Suprapubic skin (tissue), 4 donors: ENCODE results near the gene CPEB2. TPM values are rescaled to one million over a fixed set of nuclear protein-coding genes. Genes with fewer than 3 reads are reported as not detected.
A peak's percentile ranks its signal among the peaks of the same experiment; 100 is the strongest.

Source experiments
- DNase-seq, 2 donors: peaks; one replicate each; pipeline ENCODE4 v3.0.0-alpha.2; 2019; ENCODE audit warnings: low spot score in 2 of 2
- H3K27ac ChIP-seq: fragments of 200-600 bp; sonication (generic); one replicate; pipeline ENCODE4 v1.5.1; 2019
- H3K27me3 ChIP-seq: fragments of 200-600 bp; sonication (generic); one replicate; pipeline ENCODE4 v1.5.1; 2019
- H3K36me3 ChIP-seq: fragments of 200-600 bp; sonication (generic); one replicate; pipeline ENCODE4 v1.5.1; 2019
- H3K4me1 ChIP-seq: fragments of 200-600 bp; sonication (generic); one replicate; pipeline ENCODE4 v1.5.1; 2019
- H3K4me3 ChIP-seq: fragments of 200-600 bp; sonication (generic); one replicate; pipeline ENCODE4 v1.5.1; 2019; ENCODE audit warnings: mild to moderate bottlenecking
- H3K9me3 ChIP-seq: fragments of 200-600 bp; sonication (generic); one replicate; pipeline ENCODE4 v1.5.1; 2019
- EP300 ChIP-seq: sonication (generic); formaldehyde crosslinking; IDR thresholded peaks from one replicate; pipeline ENCODE4 v1.6.1; 2017; ENCODE audit warnings: antibody characterized with exemption
- POLR2A ChIP-seq, 2 donors: fragments of 450-650 bp; IDR thresholded peaks; one replicate each; pipeline ENCODE4 v1.6.1; 2017; ENCODE audit warnings: antibody characterized with exemption in 2 of 2, mild to moderate bottlenecking in 2 of 2, moderate library complexity in 2 of 2
- POLR2AphosphoS5 ChIP-seq, 3 donors: sonication (generic); formaldehyde crosslinking; IDR thresholded peaks; one replicate each; pipeline ENCODE4 v1.6.1; 2017; ENCODE audit warnings: antibody characterized with exemption in 3 of 3
- WGBS: methylation state at CpG from one replicate; pipeline ENCODE4 v1.1.5; 2018; 5-methylcytosine and 5-hydroxymethylcytosine counted together
- total RNA-seq, 4 donors: library from RNA; depleted of rRNA; stranded (reverse); fragments of >200 nt; gene quantifications; one replicate each; pipeline ENCODE4 v1.1.0, GENCODE V29; 2016
- TF ChIP-seq, protein P1 (sequence below), 2 donors: fragments of 200-600 bp in 1 of 2; fragments of 450-650 bp in 1 of 2; sonication (generic) in 1 of 2; IDR thresholded peaks; one replicate each; pipeline ENCODE4 v1.5.1; 2016 to 2019; ENCODE audit warnings: antibody characterized with exemption in 2 of 2, mild to moderate bottlenecking in 1 of 2, moderate library complexity in 1 of 2

The CPEB2 gene
- total RNA-seq: 10 to 100 TPM; 43.6 to 70.1 (median 49.8) TPM

DNA sequence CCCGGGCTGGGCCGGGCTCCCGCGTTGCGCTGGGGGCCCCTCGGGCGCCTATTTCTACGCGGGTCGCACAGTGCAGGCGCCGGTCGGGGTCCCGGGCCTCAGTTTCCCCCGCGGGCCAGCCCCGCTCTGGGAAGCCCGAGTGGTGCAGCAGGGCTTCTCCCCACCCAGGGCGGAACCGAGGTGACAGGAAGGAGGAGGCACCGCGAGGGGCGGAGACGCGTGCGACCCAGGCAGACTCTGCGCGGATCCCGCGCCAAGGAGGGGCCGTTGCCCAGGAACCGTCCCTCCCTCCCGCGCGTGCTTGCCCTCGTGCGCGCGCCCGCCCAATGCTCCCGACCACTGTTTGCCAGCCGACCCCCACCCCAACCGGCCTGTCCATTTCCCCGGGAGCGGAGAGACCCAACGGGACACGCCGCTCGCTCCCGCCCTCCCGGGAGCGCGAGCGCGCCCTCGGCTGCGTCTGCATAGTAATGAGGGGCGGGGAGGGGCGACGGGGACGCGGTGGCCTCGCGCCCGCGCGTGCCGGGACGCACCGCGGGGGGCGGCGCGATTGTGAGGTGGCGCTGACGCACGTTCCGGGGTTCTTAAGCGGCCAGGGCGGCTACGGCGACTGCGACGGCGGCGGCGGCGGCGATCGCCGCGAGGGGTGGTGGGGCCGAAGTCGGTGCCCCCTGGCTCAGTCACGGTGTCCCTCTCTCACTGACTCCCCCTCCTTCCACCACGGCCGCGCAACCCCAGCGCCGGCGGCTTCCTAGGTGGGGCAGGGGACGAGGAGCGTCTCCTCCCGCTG lies at the start of gene CPEB2:
TSS of gene CPEB2 (plus strand) at position 613 of the 790 bp plus-strand sequence. CDS start 193 bp downstream, outside the sequence.
- WGBS: 0% methylated on average over 1 of the region's 104 CpGs
- TF ChIP-seq, protein P1, sequence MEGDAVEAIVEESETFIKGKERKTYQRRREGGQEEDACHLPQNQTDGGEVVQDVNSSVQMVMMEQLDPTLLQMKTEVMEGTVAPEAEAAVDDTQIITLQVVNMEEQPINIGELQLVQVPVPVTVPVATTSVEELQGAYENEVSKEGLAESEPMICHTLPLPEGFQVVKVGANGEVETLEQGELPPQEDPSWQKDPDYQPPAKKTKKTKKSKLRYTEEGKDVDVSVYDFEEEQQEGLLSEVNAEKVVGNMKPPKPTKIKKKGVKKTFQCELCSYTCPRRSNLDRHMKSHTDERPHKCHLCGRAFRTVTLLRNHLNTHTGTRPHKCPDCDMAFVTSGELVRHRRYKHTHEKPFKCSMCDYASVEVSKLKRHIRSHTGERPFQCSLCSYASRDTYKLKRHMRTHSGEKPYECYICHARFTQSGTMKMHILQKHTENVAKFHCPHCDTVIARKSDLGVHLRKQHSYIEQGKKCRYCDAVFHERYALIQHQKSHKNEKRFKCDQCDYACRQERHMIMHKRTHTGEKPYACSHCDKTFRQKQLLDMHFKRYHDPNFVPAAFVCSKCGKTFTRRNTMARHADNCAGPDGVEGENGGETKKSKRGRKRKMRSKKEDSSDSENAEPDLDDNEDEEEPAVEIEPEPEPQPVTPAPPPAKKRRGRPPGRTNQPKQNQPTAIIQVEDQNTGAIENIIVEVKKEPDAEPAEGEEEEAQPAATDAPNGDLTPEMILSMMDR (IDR thresholded peaks at IDR 0.05): no peak
- TF ChIP-seq POLR2A (IDR thresholded peaks at IDR 0.05) (peak; percentile 96 to 98), POLR2AphosphoS5 (IDR thresholded peaks at IDR 0.05) (peak; percentile 64 to 90 (median 79)), EP300 (peak; percentile 59)
- no peaks in the 10 kb centered on the region for H3K36me3 ChIP-seq

DNA sequence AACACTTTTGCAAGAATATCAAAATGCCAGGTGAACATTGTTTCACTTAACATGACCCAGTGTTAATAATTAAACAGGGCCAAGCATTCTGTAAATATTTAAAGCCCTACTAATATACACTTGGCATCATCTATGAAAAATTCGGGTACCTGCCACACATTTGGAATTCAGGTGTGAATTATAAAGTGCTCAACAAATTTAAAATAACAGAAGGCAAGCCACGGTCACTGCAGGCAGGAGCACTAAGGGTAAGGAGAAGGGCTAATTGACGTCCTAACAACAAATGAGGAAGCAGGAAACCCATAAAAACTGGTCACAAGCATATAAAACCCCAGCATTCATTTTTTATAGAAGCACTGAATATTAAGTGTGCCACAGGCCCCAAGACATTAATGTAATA lies 43.8 kb upstream of the CPEB2 start:
- no peaks in the 10 kb centered on the region for H3K27me3 ChIP-seq
- no peaks in the 10 kb centered on the region for H3K4me1 ChIP-seq
- DNase-seq: no peak
- no peak overlapping the region for H3K27ac ChIP-seq
- WGBS: 56% methylated on average over 3 of the region's 3 CpGs
- H3K9me3 ChIP-seq: no peaks in the 10 kb centered on the region
- TF ChIP-seq POLR2AphosphoS5 (IDR thresholded peaks at IDR 0.05): no peak
- TF ChIP-seq POLR2A (IDR thresholded peaks at IDR 0.05): no peak
- TF ChIP-seq, protein P1 (IDR thresholded peaks at IDR 0.05): no peak
- TF ChIP-seq EP300: no peak
- H3K4me3 ChIP-seq: no peak overlapping the region
- H3K36me3 ChIP-seq: no peaks in the 10 kb centered on the region

More for the DNA sequence above, at the start of gene CPEB2:
- Histone ChIP-seq H3K9me3 (no peaks in the 10 kb centered on the region), H3K27me3 (no peaks in the 10 kb centered on the region), H3K27ac (peak within 1 kb of the TSS; percentile 99), H3K4me3 (peak within 1 kb of the TSS; percentile 100), H3K4me1 (peaks cover 22% of the 10 kb centered on the region)
- DNase-seq: peak; percentile 96 to 97

DNA sequence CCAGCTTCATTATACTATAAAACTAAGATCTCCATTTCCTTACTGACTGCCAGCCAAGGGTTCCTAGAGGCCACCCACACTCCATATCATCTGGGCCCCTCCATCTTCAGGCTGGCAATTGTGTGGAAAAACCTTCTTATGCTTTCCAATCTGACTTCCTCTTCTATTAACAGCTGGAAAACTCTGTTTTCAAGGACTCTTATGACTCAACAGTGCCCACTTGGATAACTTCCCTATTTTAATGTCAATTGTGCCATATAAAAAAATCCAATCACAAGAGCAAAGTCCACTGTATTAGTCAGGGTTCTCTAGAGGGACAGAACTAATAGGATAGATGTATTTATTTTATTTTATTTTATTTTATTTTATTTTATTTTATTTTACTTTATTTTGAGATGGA lies 41.0 kb upstream of the CPEB2 start:
- Histone ChIP-seq H3K4me3 (no peak overlapping the region), H3K4me1 (no peaks in the 10 kb centered on the region), H3K27ac (no peak overlapping the region), H3K27me3 (no peaks in the 10 kb centered on the region), H3K36me3 (no peaks in the 10 kb centered on the region), H3K9me3 (no peaks in the 10 kb centered on the region)
- DNase-seq: no peak
- no peak for TF ChIP-seq EP300
- no peak for TF ChIP-seq POLR2A (IDR thresholded peaks at IDR 0.05)
- no peak for TF ChIP-seq POLR2AphosphoS5 (IDR thresholded peaks at IDR 0.05)
- TF ChIP-seq, protein P1 (IDR thresholded peaks at IDR 0.05): no peak

DNA sequence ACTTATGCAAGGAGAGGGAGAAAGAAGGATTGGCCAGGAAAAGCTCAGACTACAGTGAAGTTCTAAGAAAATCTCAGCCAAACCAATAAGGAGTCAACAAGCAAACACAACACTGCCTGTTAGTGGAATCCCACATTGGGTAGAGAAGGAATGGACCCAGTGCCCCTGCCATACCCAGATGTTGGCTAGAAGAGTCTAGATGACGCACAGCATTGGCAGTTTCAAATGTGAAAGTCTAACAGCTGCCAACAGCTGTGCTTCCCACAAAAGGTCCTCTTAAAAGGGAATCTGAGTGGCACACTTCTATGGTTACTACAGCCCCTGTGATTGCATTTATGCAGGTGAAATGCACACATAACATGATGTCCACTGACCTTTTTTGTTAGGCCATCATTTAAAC lies 37.2 kb upstream of the CPEB2 start:
- 67% methylated on average over 1 of the region's 1 CpG for WGBS
- Histone ChIP-seq H3K4me1 (no peaks in the 10 kb centered on the region), H3K4me3 (no peak overlapping the region), H3K27me3 (no peaks in the 10 kb centered on the region), H3K27ac (no peak overlapping the region), H3K9me3 (no peaks in the 10 kb centered on the region), H3K36me3 (no peaks in the 10 kb centered on the region)
- TF ChIP-seq POLR2A (IDR thresholded peaks at IDR 0.05) (no peak), EP300 (no peak), POLR2AphosphoS5 (IDR thresholded peaks at IDR 0.05) (no peak)
- TF ChIP-seq, protein P1 (IDR thresholded peaks at IDR 0.05): no peak
- DNase-seq: no peak

DNA sequence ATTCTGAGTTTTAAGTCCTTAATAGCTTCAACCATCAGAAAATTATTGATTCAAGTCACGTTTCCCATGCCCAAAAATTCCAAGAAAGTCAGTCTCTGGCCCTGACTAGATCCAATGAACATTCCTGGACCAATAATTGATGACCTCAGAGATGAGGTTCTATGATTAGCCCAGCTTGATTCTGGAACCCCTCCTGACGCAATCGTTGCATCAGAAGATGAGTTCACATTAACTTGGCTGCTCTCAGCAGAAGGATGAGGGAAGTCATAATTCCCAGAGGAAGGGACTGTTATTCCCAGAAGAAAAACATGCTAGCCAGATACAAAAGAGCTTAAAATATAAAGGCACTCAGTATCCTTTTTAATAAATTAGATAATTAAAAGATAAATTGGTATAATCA lies 34.3 kb upstream of the CPEB2 start:
- WGBS: 82% methylated on average over 3 of the region's 3 CpGs
- Histone ChIP-seq H3K4me1 (no peaks in the 10 kb centered on the region), H3K4me3 (no peak overlapping the region), H3K36me3 (no peaks in the 10 kb centered on the region), H3K27ac (no peak overlapping the region), H3K9me3 (no peaks in the 10 kb centered on the region), H3K27me3 (no peaks in the 10 kb centered on the region)
- no peak for TF ChIP-seq EP300
- TF ChIP-seq POLR2A (IDR thresholded peaks at IDR 0.05): no peak
- no peak for TF ChIP-seq POLR2AphosphoS5 (IDR thresholded peaks at IDR 0.05)
- TF ChIP-seq, protein P1 (IDR thresholded peaks at IDR 0.05): no peak
- no peak for DNase-seq
